Nephron (organoid): ENCODE results near the gene SASH1.

ENCODE experiments used
- H3K27ac Mint-ChIP-seq, 3 experiments: 2 replicates each; pipeline ENCODE4 v1.8.0; 2020; ENCODE audit warnings: mixed read lengths in 3 of 3, mild to moderate bottlenecking in 2 of 3, moderate library complexity in 1 of 3
- H3K27me3 Mint-ChIP-seq: 2 replicates; pipeline ENCODE4 v1.8.0; 2021; ENCODE audit warnings: low read depth, mild to moderate bottlenecking, moderate library complexity, mixed read lengths
- H3K36me3 Mint-ChIP-seq: 2 replicates; pipeline ENCODE4 v1.8.0; 2020; ENCODE audit warnings: low read depth, mixed read lengths
- H3K4me1 Mint-ChIP-seq: 2 replicates; pipeline ENCODE4 v1.8.0; 2020; ENCODE audit warnings: mixed read lengths
- H3K4me3 Mint-ChIP-seq, 3 experiments: 2 replicates each; pipeline ENCODE4 v1.8.0; 2020; ENCODE audit warnings: mild to moderate bottlenecking in 3 of 3, mixed read lengths in 3 of 3, moderate library complexity in 2 of 3
- H3K9me3 Mint-ChIP-seq: 2 replicates; pipeline ENCODE4 v1.8.0; 2020; ENCODE audit warnings: mixed read lengths
- CTCF ChIP-seq, 3 experiments: fragments of 200-600 bp; sonication (generic); IDR thresholded peaks; one replicate each; pipeline ENCODE4 v1.5.0; 2021; ENCODE audit warnings: antibody characterized with exemption in 3 of 3; ENCODE audit not compliant: unreplicated experiment in 3 of 3

Gene SASH1

GRCh38 chr6:148413321-148414091 lies 70.9 kb downstream of the SASH1 start:
- Mint-ChIP-seq H3K9me3 (no peaks in the 10 kb centered on the region), H3K4me1 (peaks cover 50% of the 10 kb centered on the region), H3K36me3 (peaks cover 6% of the 10 kb centered on the region), H3K4me3 (no peak overlapping the region), H3K27ac (no peak overlapping the region), H3K27me3 (no peaks in the 10 kb centered on the region)
- TF ChIP-seq CTCF (IDR thresholded peaks at IDR 0.05; ENCODE audit: unreplicated experiment in 3 of 3): no peak

- Mint-ChIP-seq H3K4me3 (no peak overlapping the region), H3K36me3 (no peaks in the 10 kb centered on the region), H3K27me3 (no peaks in the 10 kb centered on the region), H3K27ac (peak overlapping the region in 1 of 3 experiments; percentile 43), H3K9me3 (no peaks in the 10 kb centered on the region), H3K4me1 (peaks cover 55% of the 10 kb centered on the region)
- no peak for TF ChIP-seq CTCF (IDR thresholded peaks at IDR 0.05; ENCODE audit: unreplicated experiment in 3 of 3)
These were observed 71.5 kb downstream of the SASH1 start for GRCh38 chr6:148414092-148414489.

- no peaks in the 10 kb centered on the region for H3K36me3 Mint-ChIP-seq
- TF ChIP-seq CTCF (IDR thresholded peaks at IDR 0.05; ENCODE audit: unreplicated experiment in 3 of 3): no peak
- no peaks in the 10 kb centered on the region for H3K9me3 Mint-ChIP-seq
- peak overlapping the region in 1 of 3 experiments; percentile 75 for H3K27ac Mint-ChIP-seq
- H3K4me1 Mint-ChIP-seq: peaks cover 61% of the 10 kb centered on the region
- H3K27me3 Mint-ChIP-seq: no peaks in the 10 kb centered on the region
- no peak overlapping the region for H3K4me3 Mint-ChIP-seq
These were observed 72.2 kb downstream of the SASH1 start for GRCh38 chr6:148414836-148415235.

- Mint-ChIP-seq H3K4me1 (peaks cover 61% of the 10 kb centered on the region), H3K36me3 (no peaks in the 10 kb centered on the region), H3K4me3 (no peak overlapping the region), H3K27me3 (no peaks in the 10 kb centered on the region), H3K9me3 (no peaks in the 10 kb centered on the region), H3K27ac (peak overlapping the region; percentile 75 to 82 (median 75))
- no peak for TF ChIP-seq CTCF (IDR thresholded peaks at IDR 0.05; ENCODE audit: unreplicated experiment in 3 of 3)
These were observed 73.0 kb downstream of the SASH1 start for GRCh38 chr6:148415511-148416260.

GRCh38 chr6:148416330-148416965 lies 73.8 kb downstream of the SASH1 start:
- Mint-ChIP-seq H3K4me1 (peaks cover 61% of the 10 kb centered on the region), H3K4me3 (peak overlapping the region in 1 of 3 experiments; percentile 46), H3K36me3 (no peaks in the 10 kb centered on the region), H3K27me3 (no peaks in the 10 kb centered on the region), H3K9me3 (no peaks in the 10 kb centered on the region), H3K27ac (peak overlapping the region; percentile 75 to 82 (median 75))
- TF ChIP-seq CTCF (IDR thresholded peaks at IDR 0.05; ENCODE audit: unreplicated experiment in 3 of 3): no peak
